Tibial nerve (tissue), 4 donors: ENCODE results near the gene FRMD4A. TPM values are rescaled to one million over a fixed set of nuclear protein-coding genes. Genes with fewer than 3 reads are reported as not detected.

ENCODE experiments used
- DNase-seq, 2 donors: peaks; one replicate each; pipeline ENCODE4 v3.0.0-alpha.2; 2019; ENCODE audit warnings: low spot score in 2 of 2
- H3K27ac ChIP-seq, 4 donors: fragments of 200-600 bp; sonication (generic) in 3 of 4; one replicate each; pipeline ENCODE4 v1.5.1; 2017 to 2019; ENCODE audit warnings: mild to moderate bottlenecking in 1 of 4
- H3K27me3 ChIP-seq, 2 donors: fragments of 200-600 bp; sonication (generic) in 1 of 2; one replicate each; pipeline versions ENCODE4 v1.5.1 to v1.6.0; 2017 to 2019
- H3K36me3 ChIP-seq, 3 donors: fragments of 200-600 bp; sonication (generic); one replicate each; pipeline ENCODE4 v1.5.1; 2018 to 2019
- H3K4me1 ChIP-seq, 4 donors: fragments of 200-600 bp; sonication (generic) in 3 of 4; one replicate each; pipeline ENCODE4 v1.5.1; 2017 to 2019
- H3K4me3 ChIP-seq, 4 donors: fragments of 200-600 bp; sonication (generic) in 3 of 4; one replicate each; pipeline ENCODE4 v1.5.1; 2017 to 2019; ENCODE audit warnings: mild to moderate bottlenecking in 1 of 4, moderate library complexity in 1 of 4
- H3K9me3 ChIP-seq, 4 donors: fragments of 200-600 bp; sonication (generic) in 3 of 4; one replicate each; pipeline ENCODE4 v1.5.1; 2017 to 2019
- CTCF ChIP-seq, 5 experiments: fragments of 200-600 bp in 3 of 5; fragments of 450-650 bp in 2 of 5; sonication (generic) in 3 of 5; IDR thresholded peaks; one replicate each; pipeline ENCODE4 v1.5.1; 2016 to 2019; ENCODE audit warnings: antibody characterized with exemption in 5 of 5, mild to moderate bottlenecking in 3 of 5, moderate library complexity in 2 of 5
- EP300 ChIP-seq, 2 donors: sonication (generic); formaldehyde crosslinking; IDR thresholded peaks; one replicate each; pipeline ENCODE4 v1.6.1; 2017; ENCODE audit warnings: antibody characterized with exemption in 2 of 2, mild to moderate bottlenecking in 1 of 2
- POLR2A ChIP-seq, 2 donors: fragments of 450-650 bp; IDR thresholded peaks; one replicate each; pipeline ENCODE4 v1.6.1; 2017; ENCODE audit warnings: antibody characterized with exemption in 2 of 2, mild to moderate bottlenecking in 2 of 2, moderate library complexity in 2 of 2
- WGBS, 2 donors: methylation state at CpG; one replicate each; pipeline ENCODE4 v1.1.5; 2018; 5-methylcytosine and 5-hydroxymethylcytosine counted together
- total RNA-seq, 4 donors: library from RNA; depleted of rRNA; stranded (reverse); fragments of >200 nt; gene quantifications; one replicate each; pipeline ENCODE4 v1.1.0, GENCODE V29; 2016

Gene FRMD4A
- 10 to 100 TPM; 39.8 to 89.7 (median 53.9) TPM for total RNA-seq

- peaks cover 0 to 13% (median 0%) of the 10 kb centered on the region in 4 donors for H3K4me1 ChIP-seq
- no peak within 1 kb of the TSS for H3K4me3 ChIP-seq
- 58 to 61% methylated on average over 14 of the region's 14 CpGs for WGBS, 2 donors
- TF ChIP-seq POLR2A (IDR thresholded peaks at IDR 0.05) = no peak
- TF ChIP-seq EP300 (IDR thresholded peaks at IDR 0.05) = no peak
- TF ChIP-seq CTCF (IDR thresholded peaks at IDR 0.05) = no peak
- H3K27me3 ChIP-seq = peaks cover 0 to 9% of the 10 kb centered on the region in 2 donors
- no peak for DNase-seq
- no peak within 1 kb of the TSS for H3K27ac ChIP-seq
- no peaks in the 10 kb centered on the region for H3K9me3 ChIP-seq
- H3K36me3 ChIP-seq = no peaks in the 10 kb centered on the region
Observed at GRCh38 chr10:14330388-14331061, at the start of gene FRMD4A. Gene FRMD4A, minus strand, starts transcription at chr10:14330924.

- H3K36me3 ChIP-seq = no peaks in the 10 kb centered on the region
- no peaks in the 10 kb centered on the region for H3K4me1 ChIP-seq
- WGBS, 2 donors = 80% methylated on average over 8 of the region's 8 CpGs
- H3K27me3 ChIP-seq = no peaks in the 10 kb centered on the region
- H3K4me3 ChIP-seq = no peak overlapping the region
- H3K9me3 ChIP-seq = no peaks in the 10 kb centered on the region
- DNase-seq = no peak
- TF ChIP-seq POLR2A (IDR thresholded peaks at IDR 0.05) = no peak
- no peak for TF ChIP-seq CTCF (IDR thresholded peaks at IDR 0.05)
- TF ChIP-seq EP300 (IDR thresholded peaks at IDR 0.05) = no peak
- H3K27ac ChIP-seq = no peak overlapping the region
Observed at GRCh38 chr10:14379556-14380280, 49.0 kb upstream of the FRMD4A start.

GRCh38 chr10:14378387-14378960, 47.8 kb upstream of the FRMD4A start:
- H3K27me3 ChIP-seq = no peaks in the 10 kb centered on the region
- WGBS, 2 donors = 83 to 85% methylated on average over 6 of the region's 6 CpGs
- DNase-seq = no peak

GRCh38 chr10:14377591-14378175, 47.0 kb upstream of the FRMD4A start:
- TF ChIP-seq CTCF (IDR thresholded peaks at IDR 0.05) = no peak
- TF ChIP-seq POLR2A (IDR thresholded peaks at IDR 0.05) = no peak
- no peak for TF ChIP-seq EP300 (IDR thresholded peaks at IDR 0.05)
- Histone ChIP-seq H3K27me3 (no peaks in the 10 kb centered on the region), H3K4me1 (no peaks in the 10 kb centered on the region), H3K36me3 (no peaks in the 10 kb centered on the region), H3K4me3 (no peak overlapping the region), H3K27ac (no peak overlapping the region), H3K9me3 (no peaks in the 10 kb centered on the region)
- no peak for DNase-seq
- WGBS, 2 donors = 83 to 88% methylated on average over 4 of the region's 4 CpGs

More at GRCh38 chr10:14378387-14378960, 47.8 kb upstream of the FRMD4A start:
- no peak for TF ChIP-seq POLR2A (IDR thresholded peaks at IDR 0.05)
- TF ChIP-seq EP300 (IDR thresholded peaks at IDR 0.05) = no peak
- no peak for TF ChIP-seq CTCF (IDR thresholded peaks at IDR 0.05)
- Histone ChIP-seq H3K27ac (no peak overlapping the region), H3K4me3 (no peak overlapping the region), H3K9me3 (no peaks in the 10 kb centered on the region), H3K4me1 (no peaks in the 10 kb centered on the region), H3K36me3 (no peaks in the 10 kb centered on the region)
